ENCODE data around the gene MAN2A1. TPM values are rescaled to one million over a fixed set of nuclear protein-coding genes. Genes with fewer than 3 reads are reported as not detected.

MAN2A1 gene
- polyA plus RNA-seq, 1 donor (not counting 4 experiments of a cell fraction or from before 2014, with no cell fraction given) = 63.8 TPM

GRCh38 chr5:109704282-109704952 lies 14.7 kb downstream of the MAN2A1 start:
- no peak overlapping the region for H3K4me2 ChIP-seq (ENCODE audit: control insufficient read depth, extremely low read depth, insufficient read depth, low read depth, low read length)
- H3K4me3 ChIP-seq (ENCODE audit: control insufficient read depth in 2 of 3, extremely low read depth in 1 of 3, insufficient read depth in 2 of 3, low read depth in 1 of 3, low read length in 3 of 3) = no peak overlapping the region
- no peaks in the 10 kb centered on the region for H3K27me3 ChIP-seq (ENCODE audit: control insufficient read depth, extremely low read depth, insufficient read depth, low read length)
- H3K79me2 ChIP-seq (ENCODE audit: control insufficient read depth, insufficient read depth, low read length) = peaks cover 99% of the 10 kb centered on the region
- no peak overlapping the region for H2AFZ ChIP-seq (ENCODE audit: control insufficient read depth, low read length)
- dilution Hi-C loops (cut with MboI; ENCODE audit: extremely low pct_ligation_motif_present, low sequenced_read_pairs) = no loop called here
- FAIRE-seq (peak; percentile 56), DNase-seq (ENCODE audit: low read depth, low spot score) (no peak)
- no peaks in the 10 kb centered on the region for H3K9me3 ChIP-seq (ENCODE audit: control insufficient read depth, low read depth, low read length)
- no peaks in the 10 kb centered on the region for H3K36me3 ChIP-seq (ENCODE audit: control insufficient read depth in 2 of 2, extremely low read depth in 1 of 2, insufficient read depth in 2 of 2, low read length in 2 of 2)
- H3K9ac ChIP-seq (ENCODE audit: control insufficient read depth, extremely low read depth, insufficient read depth, low read length) = no peak overlapping the region
- no peaks in the 10 kb centered on the region for H3K4me1 ChIP-seq (ENCODE audit: control insufficient read depth, extremely low read depth, insufficient read depth, low read length)
- peaks cover 6% of the 10 kb centered on the region for H4K20me1 ChIP-seq (ENCODE audit: control insufficient read depth, extremely low read depth, insufficient read depth, low read length)
- no peak overlapping the region for H3K27ac ChIP-seq (ENCODE audit: control insufficient read depth, insufficient read depth, low read length)
- H3K9me1 ChIP-seq (ENCODE audit: control insufficient read depth, extremely low read depth, insufficient read depth, low read length) = no peaks in the 10 kb centered on the region
- TF ChIP-seq EZH2 (IDR thresholded peaks at IDR 0.05; ENCODE audit: low read length) (no peak), CTCF (optimal IDR thresholded peaks at IDR 0.05 in 1 of 3, IDR thresholded peaks at IDR 0.05 in 1 of 3, conservative IDR thresholded peaks at IDR 0.05 in 1 of 3; ENCODE audit: extremely low read depth in 1 of 3, insufficient read depth in 2 of 3, low read length in 3 of 3) (no peak)

GRCh38 chr5:109705596-109705995 lies 15.9 kb downstream of the MAN2A1 start:
- FAIRE-seq = peak; percentile 9
- dilution Hi-C loops (cut with MboI; ENCODE audit: extremely low pct_ligation_motif_present, low sequenced_read_pairs) = no loop called here

GRCh38 chr5:109706095-109706494 lies 16.4 kb downstream of the MAN2A1 start:
- peaks cover 6% of the 10 kb centered on the region for H4K20me1 ChIP-seq (ENCODE audit: control insufficient read depth, extremely low read depth, insufficient read depth, low read length)
- H3K9me1 ChIP-seq (ENCODE audit: control insufficient read depth, extremely low read depth, insufficient read depth, low read length) = no peaks in the 10 kb centered on the region
- H3K4me2 ChIP-seq (ENCODE audit: control insufficient read depth, extremely low read depth, insufficient read depth, low read depth, low read length) = no peak overlapping the region
- no peak overlapping the region for H3K4me3 ChIP-seq (ENCODE audit: control insufficient read depth in 2 of 3, extremely low read depth in 1 of 3, insufficient read depth in 2 of 3, low read depth in 1 of 3, low read length in 3 of 3)
- H2AFZ ChIP-seq (ENCODE audit: control insufficient read depth, low read length) = no peak overlapping the region
- H3K79me2 ChIP-seq (ENCODE audit: control insufficient read depth, insufficient read depth, low read length) = peaks cover 98% of the 10 kb centered on the region
- H3K27me3 ChIP-seq (ENCODE audit: control insufficient read depth, extremely low read depth, insufficient read depth, low read length) = no peaks in the 10 kb centered on the region
- dilution Hi-C loops (cut with MboI; ENCODE audit: extremely low pct_ligation_motif_present, low sequenced_read_pairs) = no loop called here
- no peak for FAIRE-seq
- no peak for TF ChIP-seq EZH2 (IDR thresholded peaks at IDR 0.05; ENCODE audit: low read length)
- no peak for TF ChIP-seq CTCF (optimal IDR thresholded peaks at IDR 0.05 in 1 of 3, IDR thresholded peaks at IDR 0.05 in 1 of 3, conservative IDR thresholded peaks at IDR 0.05 in 1 of 3; ENCODE audit: extremely low read depth in 1 of 3, insufficient read depth in 2 of 3, low read length in 3 of 3)
- H3K36me3 ChIP-seq (ENCODE audit: control insufficient read depth in 2 of 2, extremely low read depth in 1 of 2, insufficient read depth in 2 of 2, low read length in 2 of 2) = no peaks in the 10 kb centered on the region
- H3K4me1 ChIP-seq (ENCODE audit: control insufficient read depth, extremely low read depth, insufficient read depth, low read length) = no peaks in the 10 kb centered on the region
- no peaks in the 10 kb centered on the region for H3K9me3 ChIP-seq (ENCODE audit: control insufficient read depth, low read depth, low read length)
- no peak overlapping the region for H3K27ac ChIP-seq (ENCODE audit: control insufficient read depth, insufficient read depth, low read length)
- no peak for DNase-seq (ENCODE audit: low read depth, low spot score)
- no peak overlapping the region for H3K9ac ChIP-seq (ENCODE audit: control insufficient read depth, extremely low read depth, insufficient read depth, low read length)

More at GRCh38 chr5:109705596-109705995, 15.9 kb downstream of the MAN2A1 start:
- H4K20me1 ChIP-seq (ENCODE audit: control insufficient read depth, extremely low read depth, insufficient read depth, low read length) = peaks cover 6% of the 10 kb centered on the region
- H3K4me2 ChIP-seq (ENCODE audit: control insufficient read depth, extremely low read depth, insufficient read depth, low read depth, low read length) = no peak overlapping the region
- TF ChIP-seq EZH2 (IDR thresholded peaks at IDR 0.05; ENCODE audit: low read length) = no peak
- no peak overlapping the region for H3K4me3 ChIP-seq (ENCODE audit: control insufficient read depth in 2 of 3, extremely low read depth in 1 of 3, insufficient read depth in 2 of 3, low read depth in 1 of 3, low read length in 3 of 3)
- H3K9me1 ChIP-seq (ENCODE audit: control insufficient read depth, extremely low read depth, insufficient read depth, low read length) = no peaks in the 10 kb centered on the region
- H3K27me3 ChIP-seq (ENCODE audit: control insufficient read depth, extremely low read depth, insufficient read depth, low read length) = no peaks in the 10 kb centered on the region
- no peak overlapping the region for H2AFZ ChIP-seq (ENCODE audit: control insufficient read depth, low read length)
- H3K27ac ChIP-seq (ENCODE audit: control insufficient read depth, insufficient read depth, low read length) = no peak overlapping the region
- peaks cover 98% of the 10 kb centered on the region for H3K79me2 ChIP-seq (ENCODE audit: control insufficient read depth, insufficient read depth, low read length)
- no peaks in the 10 kb centered on the region for H3K36me3 ChIP-seq (ENCODE audit: control insufficient read depth in 2 of 2, extremely low read depth in 1 of 2, insufficient read depth in 2 of 2, low read length in 2 of 2)
- no peaks in the 10 kb centered on the region for H3K9me3 ChIP-seq (ENCODE audit: control insufficient read depth, low read depth, low read length)
- no peaks in the 10 kb centered on the region for H3K4me1 ChIP-seq (ENCODE audit: control insufficient read depth, extremely low read depth, insufficient read depth, low read length)
- H3K9ac ChIP-seq (ENCODE audit: control insufficient read depth, extremely low read depth, insufficient read depth, low read length) = no peak overlapping the region
- DNase-seq (ENCODE audit: low read depth, low spot score) = no peak

All from keratinocyte (primary cell).